ENCODE results near the gene NIBAN1. TPM values are rescaled to one million over a fixed set of nuclear protein-coding genes. Genes with fewer than 3 reads are reported as not detected.
"Not testable (repeated sequence)": the region's sequence is repeated elsewhere in the genome, so short reads cannot be mapped to it uniquely, and the experiment has no call there.

Gene NIBAN1
- total RNA-seq, 1 donor from 2014 or later, result 8.8 TPM

DNA sequence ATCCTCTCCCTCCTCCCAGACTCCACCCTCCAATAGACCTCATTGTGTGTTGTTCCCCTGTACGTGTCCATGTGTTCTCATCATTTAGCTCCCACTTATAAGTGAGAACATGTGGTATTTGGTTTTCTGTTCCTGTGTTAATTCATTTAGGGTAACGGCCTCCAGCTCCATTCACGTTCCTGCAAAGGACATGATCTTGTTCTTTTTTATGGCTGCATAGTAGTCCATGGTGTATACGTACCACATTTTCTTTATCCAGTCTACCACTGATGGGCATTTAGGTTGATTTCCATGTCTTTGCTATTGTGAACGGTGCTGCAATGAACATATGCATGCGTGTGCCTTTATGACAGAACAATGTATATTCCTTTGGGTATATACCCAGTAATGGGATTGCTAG lies 25.7 kb upstream of the NIBAN1 start:
- not testable (repeated sequence) for H3K79me2 ChIP-seq (ENCODE audit: insufficient read depth, low read length); H3K4me3 ChIP-seq (ENCODE audit: insufficient read depth, low read depth, low read length); H3K9ac ChIP-seq (ENCODE audit: low read length); H3K36me3 ChIP-seq (ENCODE audit: insufficient read depth, low read length); H3K27me3 Mint-ChIP-seq (ENCODE audit: low read depth, unreplicated experiment); DNase-seq (ENCODE audit: low read depth); FAIRE-seq; H3K36me3 Mint-ChIP-seq (ENCODE audit: low read depth, unreplicated experiment); H3K4me3 Mint-ChIP-seq (ENCODE audit: unreplicated experiment); H2AFZ ChIP-seq (ENCODE audit: low read depth, low read length); H3K4me2 ChIP-seq (ENCODE audit: low read length); H3K4me1 ChIP-seq (ENCODE audit: insufficient read depth, low read length); H3K4me1 Mint-ChIP-seq (ENCODE audit: low read depth, unreplicated experiment); H3K9me3 ChIP-seq (ENCODE audit: insufficient read depth, low read depth, low read length); H3K27me3 ChIP-seq (ENCODE audit: insufficient read depth, low read length); H3K27ac ChIP-seq (ENCODE audit: low read depth, low read length); H3K9me3 Mint-ChIP-seq (ENCODE audit: unreplicated experiment); H3K27ac Mint-ChIP-seq (ENCODE audit: unreplicated experiment); H4K20me1 ChIP-seq (ENCODE audit: insufficient read depth, low read length)

DNA sequence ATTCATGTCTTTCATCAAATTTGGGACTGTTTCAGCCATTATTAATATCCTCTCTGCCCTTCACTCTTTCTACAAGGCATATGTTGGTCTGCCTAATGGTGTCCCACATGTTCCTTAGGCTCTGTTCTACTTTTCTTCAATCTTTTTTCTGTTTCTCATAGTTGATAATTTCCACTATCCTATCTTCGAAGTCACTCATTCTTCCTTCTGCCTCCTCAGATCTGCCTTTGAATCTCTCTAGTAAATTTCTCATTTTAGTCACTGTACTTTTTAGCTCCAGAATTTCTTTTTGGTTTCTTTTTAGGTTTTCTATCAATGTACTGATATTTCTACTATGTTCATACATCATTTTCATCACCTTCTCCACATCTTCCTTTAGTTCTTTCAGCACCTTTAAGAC lies 20.0 kb upstream of the NIBAN1 start:
- FAIRE-seq (no peak), DNase-seq (ENCODE audit: low read depth) (no peak)
- Histone ChIP-seq H3K9ac (ENCODE audit: low read length) (no peak overlapping the region), H3K4me2 (ENCODE audit: low read length) (no peak overlapping the region), H3K27me3 (ENCODE audit: insufficient read depth, low read length) (no peaks in the 10 kb centered on the region), H3K4me3 (ENCODE audit: insufficient read depth, low read depth, low read length) (no peak overlapping the region), H3K79me2 (ENCODE audit: insufficient read depth, low read length) (no peaks in the 10 kb centered on the region), H3K36me3 (ENCODE audit: insufficient read depth, low read length) (no peaks in the 10 kb centered on the region), H2AFZ (ENCODE audit: low read depth, low read length) (no peak overlapping the region), H3K9me3 (ENCODE audit: insufficient read depth, low read depth, low read length) (no peaks in the 10 kb centered on the region), H4K20me1 (ENCODE audit: insufficient read depth, low read length) (no peaks in the 10 kb centered on the region), H3K27ac (ENCODE audit: low read depth, low read length) (no peak overlapping the region), H3K4me1 (ENCODE audit: insufficient read depth, low read length) (no peaks in the 10 kb centered on the region)
- Mint-ChIP-seq H3K4me1 (ENCODE audit: low read depth, unreplicated experiment) (no peaks in the 10 kb centered on the region), H3K4me3 (ENCODE audit: unreplicated experiment) (no peak overlapping the region), H3K36me3 (ENCODE audit: low read depth, unreplicated experiment) (no peaks in the 10 kb centered on the region), H3K27ac (ENCODE audit: unreplicated experiment) (no peak overlapping the region), H3K9me3 (ENCODE audit: unreplicated experiment) (peaks cover 11% of the 10 kb centered on the region), H3K27me3 (ENCODE audit: low read depth, unreplicated experiment) (peaks cover 2% of the 10 kb centered on the region)
- TF ChIP-seq, protein P1, sequence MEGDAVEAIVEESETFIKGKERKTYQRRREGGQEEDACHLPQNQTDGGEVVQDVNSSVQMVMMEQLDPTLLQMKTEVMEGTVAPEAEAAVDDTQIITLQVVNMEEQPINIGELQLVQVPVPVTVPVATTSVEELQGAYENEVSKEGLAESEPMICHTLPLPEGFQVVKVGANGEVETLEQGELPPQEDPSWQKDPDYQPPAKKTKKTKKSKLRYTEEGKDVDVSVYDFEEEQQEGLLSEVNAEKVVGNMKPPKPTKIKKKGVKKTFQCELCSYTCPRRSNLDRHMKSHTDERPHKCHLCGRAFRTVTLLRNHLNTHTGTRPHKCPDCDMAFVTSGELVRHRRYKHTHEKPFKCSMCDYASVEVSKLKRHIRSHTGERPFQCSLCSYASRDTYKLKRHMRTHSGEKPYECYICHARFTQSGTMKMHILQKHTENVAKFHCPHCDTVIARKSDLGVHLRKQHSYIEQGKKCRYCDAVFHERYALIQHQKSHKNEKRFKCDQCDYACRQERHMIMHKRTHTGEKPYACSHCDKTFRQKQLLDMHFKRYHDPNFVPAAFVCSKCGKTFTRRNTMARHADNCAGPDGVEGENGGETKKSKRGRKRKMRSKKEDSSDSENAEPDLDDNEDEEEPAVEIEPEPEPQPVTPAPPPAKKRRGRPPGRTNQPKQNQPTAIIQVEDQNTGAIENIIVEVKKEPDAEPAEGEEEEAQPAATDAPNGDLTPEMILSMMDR (IDR thresholded peaks at IDR 0.05; ENCODE audit: insufficient read depth, low read depth, low read length), result no peak
- no peak for TF ChIP-seq EZH2 (IDR thresholded peaks at IDR 0.05; ENCODE audit: insufficient read depth, low read length)

DNA sequence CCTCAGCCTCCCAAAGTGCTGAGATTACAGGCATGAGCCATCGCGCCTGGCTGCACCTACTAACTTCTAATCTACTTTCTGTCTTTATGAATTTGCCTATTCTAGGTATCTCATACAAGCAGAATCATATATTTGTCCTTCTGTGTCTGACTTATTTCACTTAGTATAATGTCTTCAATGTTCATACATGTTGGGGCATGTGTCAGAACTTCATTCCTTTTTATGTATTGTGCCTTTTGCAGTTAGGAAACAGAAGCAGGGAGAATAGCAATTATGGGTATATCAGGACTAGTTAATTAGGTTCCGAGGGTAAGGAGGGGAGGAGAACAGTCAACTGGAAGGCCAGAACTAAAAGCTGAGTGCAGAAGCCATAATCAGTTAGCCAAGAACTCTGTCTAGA lies 18.0 kb upstream of the NIBAN1 start:
- Histone ChIP-seq H3K9me3 (ENCODE audit: insufficient read depth, low read depth, low read length) (no peaks in the 10 kb centered on the region), H3K4me2 (ENCODE audit: low read length) (no peak overlapping the region), H3K79me2 (ENCODE audit: insufficient read depth, low read length) (no peaks in the 10 kb centered on the region), H3K27ac (ENCODE audit: low read depth, low read length) (no peak overlapping the region), H4K20me1 (ENCODE audit: insufficient read depth, low read length) (no peaks in the 10 kb centered on the region), H3K4me3 (ENCODE audit: insufficient read depth, low read depth, low read length) (no peak overlapping the region), H3K9ac (ENCODE audit: low read length) (no peak overlapping the region), H3K4me1 (ENCODE audit: insufficient read depth, low read length) (no peaks in the 10 kb centered on the region), H2AFZ (ENCODE audit: low read depth, low read length) (no peak overlapping the region), H3K36me3 (ENCODE audit: insufficient read depth, low read length) (no peaks in the 10 kb centered on the region), H3K27me3 (ENCODE audit: insufficient read depth, low read length) (no peaks in the 10 kb centered on the region)
- H3K9me3 Mint-ChIP-seq (ENCODE audit: unreplicated experiment), result peaks cover 11% of the 10 kb centered on the region
- H3K27ac Mint-ChIP-seq (ENCODE audit: unreplicated experiment), result no peak overlapping the region
- FAIRE-seq (no peak), DNase-seq (ENCODE audit: low read depth) (no peak)
- peaks cover 2% of the 10 kb centered on the region for H3K27me3 Mint-ChIP-seq (ENCODE audit: low read depth, unreplicated experiment)
- H3K4me3 Mint-ChIP-seq (ENCODE audit: unreplicated experiment), result no peak overlapping the region
- no peaks in the 10 kb centered on the region for H3K36me3 Mint-ChIP-seq (ENCODE audit: low read depth, unreplicated experiment)
- no peaks in the 10 kb centered on the region for H3K4me1 Mint-ChIP-seq (ENCODE audit: low read depth, unreplicated experiment)
- TF ChIP-seq, protein P1 (IDR thresholded peaks at IDR 0.05; ENCODE audit: insufficient read depth, low read depth, low read length), result no peak
- TF ChIP-seq EZH2 (IDR thresholded peaks at IDR 0.05; ENCODE audit: insufficient read depth, low read length), result no peak
